CD14-positive monocyte (primary cell): Measurements from ENCODE around the gene VSIR. TPM values are rescaled to one million over a fixed set of nuclear protein-coding genes. Genes with fewer than 3 reads are reported as not detected.

Source experiments
- DNase-seq, 3 donors: peaks; one replicate each; pipeline ENCODE4 v3.0.0-alpha.2; 2011 to 2022
- H2AFZ ChIP-seq: 2 replicates; pipeline ENCODE4 v1.6.0; 2012; ENCODE audit warnings: mild to moderate bottlenecking, low read depth, low read length, inconsistent platforms; ENCODE audit not compliant: insufficient read depth, poor library complexity, severe bottlenecking
- H3K27ac ChIP-seq, 2 donors: 1 replicate in 1 of 2; 2 replicates in 1 of 2; pipeline ENCODE4 v1.5.1; 2012 to 2013; ENCODE audit warnings: low read length in 2 of 2, control low read depth in 1 of 2, inconsistent platforms in 1 of 2, low read depth in 1 of 2, mild to moderate bottlenecking in 1 of 2
- H3K27me3 ChIP-seq, 2 donors: one replicate each; pipeline versions ENCODE4 v1.6.0 to v1.6.1; 2011 to 2013; ENCODE audit warnings: low read length in 2 of 2; ENCODE audit not compliant: control insufficient read depth in 2 of 2, insufficient read depth in 2 of 2
- H3K36me3 ChIP-seq, 2 donors: replicated peaks in 1 of 2; 1 replicate in 1 of 2; 2 replicates in 1 of 2; pipeline versions ENCODE4 v1.5.1 to v1.6.1; 2012 to 2013; ENCODE audit warnings: low read length in 2 of 2, control low read depth in 1 of 2, inconsistent platforms in 1 of 2, mild to moderate bottlenecking in 1 of 2; ENCODE audit not compliant: insufficient read depth in 2 of 2, control insufficient read depth in 1 of 2
- H3K4me1 ChIP-seq, 2 donors: 1 replicate in 1 of 2; 2 replicates in 1 of 2; pipeline versions ENCODE4 v1.5.1 to v1.6.1; 2012 to 2013; ENCODE audit warnings: low read length in 2 of 2, control low read depth in 1 of 2, inconsistent platforms in 1 of 2, mild to moderate bottlenecking in 1 of 2, moderate library complexity in 1 of 2; ENCODE audit not compliant: insufficient read depth in 2 of 2, control insufficient read depth in 1 of 2
- H3K4me2 ChIP-seq: replicated peaks from 2 replicates; pipeline ENCODE3; 2012; ENCODE audit warnings: low read length, moderate library complexity, mild to moderate bottlenecking; ENCODE audit not compliant: poor library complexity, severe bottlenecking; ENCODE audit errors: extremely low read depth
- H3K4me3 ChIP-seq, 3 experiments: fragments of 200-600 bp in 1 of 3; sonication (generic) in 1 of 3; replicated peaks in 1 of 3; 1 replicate in 2 of 3; 2 replicates in 1 of 3; pipeline ENCODE4 v1.5.1; 2011 to 2013; ENCODE audit warnings: low read length in 3 of 3, mild to moderate bottlenecking in 3 of 3, control low read depth in 2 of 3, low read depth in 2 of 3, inconsistent platforms in 1 of 3, moderate library complexity in 1 of 3
- H3K79me2 ChIP-seq: 2 replicates; pipeline ENCODE4 v1.6.0; 2012; ENCODE audit warnings: mild to moderate bottlenecking, control low read depth, inconsistent platforms, low read length, moderate library complexity; ENCODE audit not compliant: insufficient read depth
- H3K9ac ChIP-seq: 2 replicates; pipeline ENCODE4 v1.6.0; 2017; ENCODE audit warnings: low read length, mild to moderate bottlenecking; ENCODE audit not compliant: insufficient read depth, poor library complexity, severe bottlenecking
- H3K9me3 ChIP-seq, 2 donors: replicated peaks in 1 of 2; 1 replicate in 1 of 2; 2 replicates in 1 of 2; pipeline versions ENCODE4 v1.5.1 to v1.6.1; 2012 to 2013; ENCODE audit warnings: low read length in 2 of 2, control low read depth in 1 of 2; ENCODE audit not compliant: control insufficient read depth in 1 of 2, insufficient read depth in 1 of 2
- H4K20me1 ChIP-seq: 2 replicates; pipeline ENCODE4 v1.6.0; 2012; ENCODE audit warnings: mild to moderate bottlenecking, low read length, control low read depth, moderate library complexity; ENCODE audit not compliant: insufficient read depth
- H3K27ac Mint-ChIP-seq, 7 donors: one replicate each; pipeline ENCODE4 v1.8.0; 2020; ENCODE audit warnings: mild to moderate bottlenecking in 7 of 7, mixed read lengths in 7 of 7, moderate library complexity in 6 of 7, inconsistent platforms in 2 of 7
- H3K27me3 Mint-ChIP-seq, 3 donors: one replicate each; pipeline ENCODE4 v1.8.0; 2021 to 2022; ENCODE audit warnings: low read depth in 3 of 3, mild to moderate bottlenecking in 3 of 3, mixed read lengths in 3 of 3, moderate library complexity in 3 of 3, inconsistent platforms in 1 of 3
- H3K36me3 Mint-ChIP-seq, 2 donors: one replicate each; pipeline ENCODE4 v1.8.0; 2020; ENCODE audit warnings: mixed read lengths in 2 of 2, inconsistent platforms in 1 of 2, mild to moderate bottlenecking in 1 of 2
- H3K4me1 Mint-ChIP-seq: one replicate; pipeline ENCODE4 v1.8.0; 2020; ENCODE audit warnings: mild to moderate bottlenecking, mixed read lengths
- H3K4me3 Mint-ChIP-seq, 2 donors: one replicate each; pipeline ENCODE4 v1.8.0; 2020; ENCODE audit warnings: mild to moderate bottlenecking in 2 of 2, mixed read lengths in 2 of 2, moderate library complexity in 1 of 2
- H3K9me3 Mint-ChIP-seq, 7 donors: one replicate each; pipeline ENCODE4 v1.8.0; 2020 to 2022; ENCODE audit warnings: mixed read lengths in 7 of 7, mild to moderate bottlenecking in 6 of 7, moderate library complexity in 6 of 7, inconsistent platforms in 2 of 7
- CTCF ChIP-seq: fragments of 200-600 bp; IDR thresholded peaks from one replicate; pipeline ENCODE4 v1.8.0; 2022; ENCODE audit warnings: antibody characterized with exemption, mild to moderate bottlenecking
- WGBS: methylation state at CpG from one replicate; pipeline ENCODE4 v1.1.5; 2013; ENCODE audit warnings: missing lambda C conversion rate; ENCODE audit not compliant: insufficient coverage; 5-methylcytosine and 5-hydroxymethylcytosine counted together
- intact Hi-C, 2 donors: fragments of 100-400 bp; cut with micrococcal nuclease; formaldehyde crosslinking; loops; one replicate each; pipeline versions ENCODE4 v1.15.0 to v1.15.1; 2023
- polyA plus RNA-seq, 3 donors: library from polyadenylated mRNA; depleted of rRNA in 1 of 3; unstranded in 2 of 3; stranded (reverse) in 1 of 3; fragments of 300-500 nt in 2 of 3; fragments of >200 nt in 1 of 3; fragmentation: Illumina TruSeq in 2 of 3; gene quantifications; 1 replicate in 2 of 3; 2 replicates in 1 of 3; pipeline ENCODE4 v1.2.3, GENCODE V29; 2012 to 2021

VSIR gene
- polyA plus RNA-seq, 3 donors = 635 to 1,133 (median 801) TPM

GRCh38 chr10:71748671-71749191 lies 24.6 kb downstream of the VSIR start:
- H3K4me3 Mint-ChIP-seq = peak overlapping the region; percentile 37 to 76
- no peaks in the 10 kb centered on the region for H3K27me3 ChIP-seq
- H3K27me3 Mint-ChIP-seq = peaks cover 0 to 2% (median 0%) of the 10 kb centered on the region in 3 donors
- no peak overlapping the region for H2AFZ ChIP-seq
- peak overlapping the region in 1 of 3 experiments; percentile 64 for H3K4me3 ChIP-seq
- no peaks in the 10 kb centered on the region for H3K9me3 ChIP-seq
- H3K36me3 ChIP-seq = peaks cover 42 to 44% of the 10 kb centered on the region in 2 donors
- peaks cover 33% of the 10 kb centered on the region for H3K79me2 ChIP-seq
- peak overlapping the region; percentile 82 to 83 for H3K27ac ChIP-seq
- H3K36me3 Mint-ChIP-seq = peaks cover 60 to 76% of the 10 kb centered on the region in 2 donors
- H3K27ac Mint-ChIP-seq = peak overlapping the region; percentile 91 to 96 (median 95)
- 0% methylated on average over 10 of the region's 15 CpGs for whole genome bisulfite sequencing
- intact Hi-C loops = no loop called here
- no peaks in the 10 kb centered on the region for H3K9me3 Mint-ChIP-seq
- peak overlapping the region; percentile 63 for H3K4me2 ChIP-seq
- no peak for TF ChIP-seq CTCF
- H3K9ac ChIP-seq = no peak overlapping the region
- peak; percentile 81 to 86 (median 83) for DNase-seq
- H3K4me1 Mint-ChIP-seq = peaks cover 98% of the 10 kb centered on the region
- peaks cover 53% of the 10 kb centered on the region for H4K20me1 ChIP-seq
- peaks cover 97 to 100% of the 10 kb centered on the region in 2 donors for H3K4me1 ChIP-seq

- H3K4me3 Mint-ChIP-seq = peak overlapping the region in 1 of 2 donors; percentile 76
- WGBS = 0% methylated on average over 7 of the region's 14 CpGs
Observed at GRCh38 chr10:71747551-71748523, 25.5 kb downstream of the VSIR start.

More at GRCh38 chr10:71747551-71748523, 25.5 kb downstream of the VSIR start:
- intact Hi-C loops = no loop called here
- Histone ChIP-seq H3K79me2 (peaks cover 28% of the 10 kb centered on the region), H3K36me3 (peaks cover 36 to 40% of the 10 kb centered on the region in 2 donors), H3K27ac (peak overlapping the region; percentile 82 to 83), H3K9me3 (peaks cover 0 to 5% of the 10 kb centered on the region in 2 donors), H3K27me3 (no peaks in the 10 kb centered on the region), H3K4me1 (peaks cover 97 to 100% of the 10 kb centered on the region in 2 donors), H2AFZ (no peak overlapping the region), H3K4me2 (peak overlapping the region; percentile 63), H4K20me1 (peaks cover 47% of the 10 kb centered on the region), H3K4me3 (peak overlapping the region in 1 of 3 experiments; percentile 64), H3K9ac (no peak overlapping the region)
- Mint-ChIP-seq H3K9me3 (peaks cover 0 to 2% (median under 1%) of the 10 kb centered on the region in 7 donors), H3K27ac (peak overlapping the region; percentile 91 to 96 (median 95)), H3K4me1 (peaks cover 98% of the 10 kb centered on the region), H3K27me3 (peaks cover 0 to 2% (median 2%) of the 10 kb centered on the region in 3 donors), H3K36me3 (peaks cover 52 to 68% of the 10 kb centered on the region in 2 donors)
- no peak for TF ChIP-seq CTCF
- DNase-seq = peak; percentile 64 to 74 (median 71)
